T47D (cell line): ENCODE data around the gene EXOC3.
"Not testable (repeated sequence)": the region's sequence is repeated elsewhere in the genome, so short reads cannot be mapped to it uniquely, and the experiment has no call there.

Source experiments
- DNase-seq, 2 experiments: peaks; one replicate each; pipeline versions ENCODE4 v3.0.0 to v3.0.0-alpha.2; 2011 to 2012; ENCODE audit warnings: low read depth in 1 of 2, low spot score in 1 of 2
- JUND ChIP-seq: IDR thresholded peaks from 2 replicates; pipeline ENCODE4 v1.6.1; 2012; ENCODE audit warnings: low read depth
- in situ Hi-C: cut with HindIII; loops from 2 replicates; pipeline ENCODE4 v1.10.0; 2016; ENCODE audit warnings: low sequenced_read_pairs, low pct_unique_long_range_greater_than_20kb

Gene EXOC3

DNA sequence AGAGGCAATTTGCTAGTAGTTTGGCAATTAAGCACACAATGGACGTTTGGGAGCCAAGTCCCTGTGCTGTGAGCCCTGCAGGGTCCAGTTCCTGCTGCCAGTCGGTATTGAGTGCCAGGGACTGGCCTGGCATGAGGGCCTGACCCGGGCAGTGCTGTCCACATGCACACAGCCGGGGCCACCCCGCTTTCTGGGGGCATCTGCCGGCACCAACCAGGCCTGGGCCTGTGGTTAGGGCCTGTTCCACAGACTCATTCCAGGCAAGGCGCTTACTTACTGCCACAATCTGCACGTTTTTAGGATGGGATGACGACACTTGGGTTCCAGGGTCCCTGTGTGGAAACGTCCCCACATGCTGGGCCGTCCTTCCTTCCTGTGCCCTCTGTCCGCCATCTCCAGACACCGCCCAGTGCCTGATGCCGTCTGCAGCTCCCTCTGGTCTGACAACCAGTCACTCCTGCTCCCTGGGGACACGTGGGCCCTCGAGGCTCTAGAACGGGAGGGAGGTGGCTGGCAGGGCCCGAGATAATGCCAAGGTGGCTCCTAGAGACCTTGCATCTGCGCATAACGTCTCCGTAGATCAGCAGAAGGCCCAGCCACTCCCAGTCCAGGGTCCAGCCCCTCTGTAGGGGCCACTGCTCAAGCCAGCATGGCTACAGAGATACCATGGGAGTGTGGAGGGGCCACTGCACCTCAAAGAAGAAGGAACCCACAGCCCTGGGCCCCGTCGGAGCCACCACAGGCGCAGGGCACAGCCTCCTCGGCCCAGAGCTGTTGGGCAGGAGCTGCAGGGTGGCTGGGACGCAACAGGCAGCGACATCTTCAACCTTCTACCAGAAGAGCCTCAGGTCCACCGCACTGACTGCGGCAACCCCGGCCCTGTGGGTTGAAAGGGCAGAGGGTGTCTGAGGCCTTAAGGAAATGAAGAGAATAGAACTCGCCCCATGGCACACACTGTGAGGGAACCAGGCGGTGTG, 56.5 kb downstream of the EXOC3 start:
- TF ChIP-seq JUND, result no peak
- no peak for DNase-seq
- in situ Hi-C loops, result no loop called here

DNA sequence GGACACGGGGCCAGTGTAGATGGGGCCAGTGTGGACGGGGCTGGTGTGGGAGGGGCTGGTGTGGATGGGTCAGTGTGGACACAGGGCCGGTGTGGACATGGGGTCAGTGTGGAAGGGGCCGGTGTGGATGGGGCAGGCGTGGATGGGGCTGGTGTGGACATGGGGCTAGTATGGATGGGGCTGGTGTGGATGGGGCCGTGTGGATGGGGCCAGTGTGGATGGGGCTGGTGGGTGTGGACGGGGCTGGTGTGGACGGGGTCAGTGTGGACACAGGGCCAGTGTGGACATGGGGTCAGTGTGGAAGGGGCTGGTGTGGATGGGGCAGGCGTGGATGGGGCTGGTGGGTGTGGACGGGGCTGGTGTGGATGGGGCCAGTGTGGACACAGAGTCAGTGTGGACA, 57.5 kb downstream of the EXOC3 start:
- DNase-seq, result no peak
- no peak for TF ChIP-seq JUND
- in situ Hi-C loops, result no loop called here

GRCh38 chr5:501105-501830, 58.3 kb downstream of the EXOC3 start:
- in situ Hi-C loops, result no loop called here
- no peak for TF ChIP-seq JUND
- no peak for DNase-seq

DNA sequence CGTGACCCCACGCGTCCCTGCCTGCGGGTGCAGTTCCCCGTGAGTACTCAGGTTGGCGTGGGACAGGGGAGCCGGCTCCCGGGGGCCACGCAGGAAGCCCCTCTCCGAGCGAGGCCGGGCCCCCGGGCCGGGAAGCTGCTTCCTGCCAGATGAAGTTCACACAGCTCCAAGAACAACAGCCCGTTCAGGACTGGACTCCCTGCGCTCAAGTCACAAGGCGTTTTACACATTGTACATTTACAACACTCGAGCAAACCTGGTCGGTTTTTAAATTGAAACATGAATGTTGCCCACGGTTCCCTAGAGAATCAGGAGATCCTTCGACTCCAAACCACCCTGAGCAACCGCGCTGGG, 58.8 kb downstream of the EXOC3 start:
- no peak for TF ChIP-seq JUND
- no peak for DNase-seq
- in situ Hi-C loops, result no loop called here

- in situ Hi-C loops, result no loop called here
- TF ChIP-seq JUND, result no peak
- DNase-seq, result no peak
Measured at GRCh38 chr5:502325-503079, 59.5 kb downstream of the EXOC3 start.

DNA sequence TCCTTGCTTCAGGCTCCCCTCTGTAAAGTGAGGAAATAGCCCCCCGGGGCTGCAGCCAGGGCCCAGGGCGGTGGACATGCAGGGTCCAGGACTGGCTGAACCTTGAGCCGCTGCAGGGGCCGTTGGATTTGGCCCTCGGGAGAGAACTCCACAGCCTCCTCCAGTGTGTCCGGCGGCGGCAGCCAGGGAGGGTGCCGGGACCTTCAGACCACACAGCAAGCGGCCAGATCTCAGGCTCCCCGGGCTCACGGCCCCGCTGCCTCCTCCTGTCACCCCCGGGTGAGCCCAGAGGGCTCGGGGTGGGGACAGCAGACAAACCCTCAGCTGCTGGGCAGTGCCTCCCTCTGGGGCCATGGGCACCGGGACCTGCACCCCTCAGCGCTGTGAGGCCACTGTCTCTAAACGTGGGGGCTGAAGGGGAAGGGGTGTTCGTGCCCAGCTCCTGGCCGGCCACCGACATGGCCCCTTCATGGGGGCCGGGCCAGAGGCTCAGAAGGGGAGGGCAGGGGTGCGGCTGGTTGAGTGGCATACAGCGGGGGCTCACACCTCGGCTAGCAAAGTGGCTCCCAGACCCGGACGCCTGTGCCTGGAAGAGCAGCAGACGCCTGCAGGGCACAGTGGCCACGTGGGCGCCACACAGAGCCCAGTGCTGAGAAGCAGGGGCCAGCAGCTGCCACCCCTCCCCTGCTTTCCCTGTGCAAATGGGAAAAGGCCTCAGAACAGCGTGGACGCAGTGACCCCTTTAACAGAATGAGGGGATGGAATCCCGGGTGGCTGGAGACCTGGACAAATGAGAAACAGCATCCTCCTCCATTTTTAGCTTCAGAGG, 61.6 kb downstream of the EXOC3 start:
- no peak for TF ChIP-seq JUND
- in situ Hi-C loops, result no loop called here
- no peak for DNase-seq

- peak; percentile 69 to 72 for DNase-seq
- in situ Hi-C loops, result no loop called here
Measured at GRCh38 chr5:505951-506525, 63.1 kb downstream of the EXOC3 start.

GRCh38 chr5:507986-508575, 65.1 kb downstream of the EXOC3 start:
- in situ Hi-C loops, DNase-seq: not testable (repeated sequence)

More at GRCh38 chr5:505951-506525, 63.1 kb downstream of the EXOC3 start:
- TF ChIP-seq JUND, result no peak

DNA sequence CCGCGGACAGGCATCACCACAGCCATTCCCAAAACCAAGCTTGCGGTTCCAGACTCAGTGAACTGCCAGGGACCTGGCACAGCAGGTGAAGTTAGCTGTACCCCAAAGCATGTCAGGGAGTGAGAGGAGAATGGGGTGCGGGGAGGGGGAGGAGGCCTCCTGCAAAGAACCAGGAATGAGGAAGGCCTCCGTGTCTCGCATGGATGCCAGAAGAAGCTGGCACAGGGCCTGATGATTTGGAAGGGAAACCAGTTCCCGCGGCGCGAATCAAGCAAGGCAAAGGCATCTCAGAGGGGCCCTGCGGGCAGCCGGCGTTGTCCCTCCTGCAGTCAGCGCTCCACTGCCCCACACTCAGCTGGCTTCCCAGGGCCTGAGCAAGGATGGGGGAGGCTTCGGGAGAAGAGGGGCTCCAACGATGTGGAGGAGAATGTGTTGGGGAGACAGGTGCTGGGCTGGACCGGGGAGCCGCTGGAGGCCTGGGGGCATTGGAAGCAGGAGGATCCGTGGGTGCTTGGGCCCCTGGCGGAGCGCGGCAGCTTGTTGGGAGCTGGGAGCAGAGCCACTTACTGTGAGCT, 66.7 kb downstream of the EXOC3 start:
- in situ Hi-C loops, result no loop called here
- no peak for TF ChIP-seq JUND
- DNase-seq, result no peak

GRCh38 chr5:510521-510920, 67.5 kb downstream of the EXOC3 start:
- TF ChIP-seq JUND, result no peak
- no peak for DNase-seq
- in situ Hi-C loops, result no loop called here

- no peak for DNase-seq
- TF ChIP-seq JUND, result no peak
- in situ Hi-C loops, result no loop called here
Measured at GRCh38 chr5:511476-511875, 68.5 kb downstream of the EXOC3 start.
